NCI-H82 (cell line): Measurements from ENCODE around the gene CSF1.

Source experiments
- DNase-seq: peaks from one replicate; lab custom pipeline; 2025; lab: John Stamatoyannopoulos, UW

Gene CSF1

GRCh38 chr1:109901524-109902145, 9.0 kb upstream of the CSF1 start:
- DNase-seq, result no peak

DNA sequence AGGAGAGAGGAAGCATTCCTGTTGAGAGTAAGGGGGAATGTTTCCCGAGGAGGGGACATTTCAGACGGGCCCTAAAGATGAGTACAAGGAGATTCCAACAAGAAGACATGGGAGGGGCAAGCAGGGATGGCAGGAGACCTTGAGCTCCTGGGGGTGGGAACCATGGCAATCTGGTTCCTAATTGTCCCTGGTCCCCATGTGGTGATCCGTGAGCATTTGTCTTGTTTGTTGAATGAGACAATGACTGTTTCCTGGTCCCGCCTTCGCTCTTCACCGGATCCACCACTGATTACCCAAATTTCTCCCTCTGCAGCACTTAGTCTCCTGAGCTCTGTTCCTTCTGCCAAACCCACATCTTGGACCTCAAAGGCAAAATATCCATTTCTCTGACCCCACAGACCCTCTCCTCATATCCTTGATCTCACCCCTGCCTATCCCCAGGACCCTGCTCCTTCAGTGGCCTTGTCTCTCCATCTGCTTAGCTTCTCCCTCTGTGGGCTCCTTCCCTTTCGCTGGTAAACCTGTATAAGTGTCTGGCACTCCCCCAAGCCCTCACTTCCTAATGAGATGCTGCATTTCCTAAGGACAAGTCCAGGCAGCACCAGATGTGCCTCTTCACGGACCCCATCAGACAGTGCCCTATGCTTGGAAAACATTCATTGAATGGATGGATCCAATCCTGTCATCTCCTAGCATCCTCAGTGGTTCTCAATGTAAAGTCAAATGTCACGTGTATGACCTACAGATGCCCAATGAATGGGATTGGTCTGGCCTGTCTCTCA, 8.3 kb upstream of the CSF1 start:
- DNase-seq, result no peak

GRCh38 chr1:109903376-109903930, 7.2 kb upstream of the CSF1 start:
- DNase-seq, result no peak

DNA sequence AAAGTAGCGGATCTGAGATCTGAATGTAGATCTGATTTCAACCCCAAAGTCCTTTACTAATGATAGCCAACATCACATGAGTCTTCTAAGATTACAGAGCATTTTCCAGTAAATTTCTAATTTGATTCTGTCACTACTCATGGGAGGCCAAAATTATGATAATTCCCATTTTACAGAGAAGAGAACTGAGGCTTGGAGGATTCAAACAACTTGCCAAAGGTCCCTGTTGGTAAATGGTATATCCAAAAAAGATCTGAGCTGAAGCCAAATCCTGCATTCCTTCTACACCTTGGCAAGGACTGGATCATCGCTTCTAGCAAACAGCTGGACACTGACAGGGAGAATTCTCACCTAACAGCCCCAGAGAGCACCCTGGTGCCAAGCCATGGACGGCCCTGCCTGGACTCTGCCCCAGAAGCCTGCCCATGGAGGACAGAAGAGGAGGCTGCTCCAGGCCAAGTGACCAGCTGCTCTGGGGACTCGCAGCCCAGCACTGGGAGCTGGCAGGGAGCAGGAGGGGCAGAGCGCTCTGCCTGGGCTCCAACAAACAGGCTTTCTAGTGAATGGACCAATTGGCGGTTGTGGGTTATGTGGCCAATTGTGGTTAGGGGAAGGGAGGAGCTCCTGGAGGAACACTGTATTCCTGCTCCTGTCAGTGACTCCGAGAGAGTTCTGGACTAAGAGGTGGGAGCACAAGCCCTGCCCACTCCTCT, 6.4 kb upstream of the CSF1 start:
- DNase-seq, result no peak

DNA sequence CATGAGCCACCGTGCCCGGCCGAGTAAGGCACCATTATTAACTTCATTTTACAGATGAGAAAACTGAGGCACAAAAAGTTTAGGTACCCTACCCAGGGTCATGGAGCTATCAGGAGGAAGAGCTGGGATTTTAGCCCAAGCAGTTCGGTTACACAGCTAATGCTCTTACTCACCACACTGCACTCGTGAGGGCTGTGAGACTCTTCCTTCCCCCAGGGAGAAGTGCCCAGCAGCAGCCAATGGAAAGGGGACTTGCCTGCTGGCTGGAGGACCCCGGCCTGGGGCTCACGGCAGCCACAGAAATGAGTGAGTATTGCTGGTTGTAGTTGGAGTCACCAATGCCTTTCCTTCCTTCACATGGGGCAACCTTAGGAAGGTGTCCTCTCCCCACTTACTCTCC, 5.2 kb upstream of the CSF1 start:
- no peak for DNase-seq

GRCh38 chr1:109906160-109906838, 4.3 kb upstream of the CSF1 start:
- DNase-seq, result no peak

GRCh38 chr1:109906839-109907180, 3.8 kb upstream of the CSF1 start:
- no peak for DNase-seq

DNA sequence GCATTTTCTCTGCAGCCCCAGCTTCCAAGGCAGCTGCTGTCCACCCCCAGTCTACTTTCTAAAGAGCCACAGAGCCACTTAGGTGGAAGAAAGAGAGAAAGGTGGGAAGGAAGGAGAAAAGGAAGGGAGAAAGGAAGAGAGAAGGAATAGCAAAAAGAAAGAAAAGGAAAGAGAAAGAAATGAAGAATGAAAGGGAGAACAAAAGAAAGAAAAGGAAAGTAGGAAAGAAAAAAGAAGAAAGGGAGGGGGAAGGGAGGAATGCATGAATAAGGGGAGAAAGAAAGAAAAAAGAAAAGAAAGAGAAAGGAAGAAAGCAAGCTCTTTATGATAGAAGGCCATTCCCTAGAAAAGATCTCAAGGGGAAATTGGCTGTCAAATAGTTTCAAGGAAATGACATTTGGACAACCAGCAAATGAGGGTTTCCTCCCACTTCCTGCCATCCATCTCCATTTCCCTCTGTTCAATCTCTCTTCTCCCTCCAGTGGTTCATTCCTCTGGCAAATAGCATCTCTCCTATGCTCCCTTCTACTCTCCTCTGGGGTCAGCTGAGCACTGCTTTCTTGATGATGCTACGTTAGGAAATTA, 3.4 kb upstream of the CSF1 start:
- no peak for DNase-seq

DNA sequence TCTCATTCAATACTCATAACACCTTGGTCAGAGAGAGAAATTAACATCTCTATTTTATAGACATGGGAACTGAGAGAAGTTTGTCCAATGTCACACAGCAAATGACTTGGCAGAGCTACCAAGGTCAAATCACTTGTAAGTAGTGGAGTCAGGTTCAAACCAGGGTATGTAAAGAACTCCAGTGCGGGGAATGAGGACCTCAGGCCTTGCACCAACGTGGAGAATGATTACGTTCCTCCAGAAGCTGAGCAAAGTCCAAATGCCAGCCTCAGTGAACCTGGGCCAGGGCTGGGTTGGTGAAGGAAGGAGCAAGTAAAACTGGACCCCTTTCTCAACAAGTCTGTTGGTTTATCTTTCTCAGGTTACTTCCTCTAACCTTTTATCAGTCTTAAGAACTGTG, 1.8 kb upstream of the CSF1 start:
- no peak for DNase-seq

- DNase-seq, result no peak
Measured at GRCh38 chr1:109909561-109909960, 1.1 kb upstream of the CSF1 start.

DNA sequence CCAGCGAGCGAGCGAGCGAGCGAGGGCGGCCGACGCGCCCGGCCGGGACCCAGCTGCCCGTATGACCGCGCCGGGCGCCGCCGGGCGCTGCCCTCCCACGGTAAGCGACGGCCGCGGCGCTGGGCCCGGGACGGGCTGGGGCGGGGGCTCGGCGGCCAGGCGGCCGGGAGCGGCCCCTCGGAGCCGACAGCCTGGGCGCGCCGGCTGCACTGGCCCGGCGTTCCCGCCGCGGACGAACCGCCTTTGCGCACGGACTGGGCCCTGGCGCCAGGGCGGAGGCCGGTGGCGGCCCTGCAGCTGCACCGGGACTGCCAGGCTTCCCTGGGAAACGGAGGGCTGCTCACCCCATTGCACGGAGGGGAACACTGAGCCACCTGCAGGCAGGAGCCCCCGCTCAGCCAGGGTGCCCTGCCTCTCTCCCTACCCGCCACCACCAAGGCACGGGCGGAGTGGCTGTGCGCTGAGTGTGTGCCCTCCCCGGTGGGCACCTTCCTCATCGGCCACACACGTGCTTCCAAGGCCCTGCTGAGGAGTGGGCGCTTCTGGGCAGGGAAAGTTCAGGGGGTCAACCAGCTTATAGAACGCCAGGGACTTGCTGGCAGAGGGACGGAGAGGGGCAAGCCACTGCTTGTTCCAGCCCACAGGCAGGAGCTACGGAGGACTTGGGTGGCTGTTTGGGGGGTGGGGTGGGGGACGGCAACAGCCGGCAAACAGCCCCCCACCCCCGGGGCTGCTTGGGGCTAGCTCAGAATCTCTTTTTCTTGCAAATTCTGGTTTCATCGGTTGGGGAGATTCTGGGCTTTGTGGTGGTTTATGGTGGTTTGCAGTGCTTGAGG, 532 bp downstream of the CSF1 start:
- no peak for DNase-seq

GRCh38 chr1:109912214-109912861, 1.7 kb downstream of the CSF1 start:
- DNase-seq, result no peak

- no peak for DNase-seq
Measured at GRCh38 chr1:109912873-109913272, 2.2 kb downstream of the CSF1 start.

DNA sequence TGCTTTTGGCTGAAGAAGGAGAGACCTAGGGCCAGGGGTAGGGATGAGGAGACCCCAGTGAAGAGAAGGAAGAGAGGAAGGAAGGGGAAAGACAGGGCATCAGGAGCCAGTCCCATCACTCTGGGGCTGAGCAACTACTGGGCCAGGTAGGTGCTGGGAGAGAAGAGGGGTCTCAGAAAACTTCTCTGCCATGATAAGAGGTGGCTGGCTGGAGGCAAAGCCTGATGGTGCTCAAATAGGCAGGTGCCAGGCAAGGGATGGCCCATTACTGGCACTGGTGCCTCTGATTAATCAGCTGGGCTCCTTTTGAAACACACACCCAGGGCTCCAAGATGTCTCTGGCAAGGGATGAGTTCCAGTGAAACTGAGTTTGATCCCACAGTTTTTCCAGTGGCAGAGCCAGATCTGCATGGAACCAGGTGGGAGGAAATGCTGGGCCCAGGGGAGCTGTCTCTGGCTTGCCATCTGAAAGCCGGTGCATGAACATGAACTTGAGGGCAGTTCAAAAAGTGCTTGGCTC, 2.8 kb downstream of the CSF1 start:
- DNase-seq, result no peak

DNA sequence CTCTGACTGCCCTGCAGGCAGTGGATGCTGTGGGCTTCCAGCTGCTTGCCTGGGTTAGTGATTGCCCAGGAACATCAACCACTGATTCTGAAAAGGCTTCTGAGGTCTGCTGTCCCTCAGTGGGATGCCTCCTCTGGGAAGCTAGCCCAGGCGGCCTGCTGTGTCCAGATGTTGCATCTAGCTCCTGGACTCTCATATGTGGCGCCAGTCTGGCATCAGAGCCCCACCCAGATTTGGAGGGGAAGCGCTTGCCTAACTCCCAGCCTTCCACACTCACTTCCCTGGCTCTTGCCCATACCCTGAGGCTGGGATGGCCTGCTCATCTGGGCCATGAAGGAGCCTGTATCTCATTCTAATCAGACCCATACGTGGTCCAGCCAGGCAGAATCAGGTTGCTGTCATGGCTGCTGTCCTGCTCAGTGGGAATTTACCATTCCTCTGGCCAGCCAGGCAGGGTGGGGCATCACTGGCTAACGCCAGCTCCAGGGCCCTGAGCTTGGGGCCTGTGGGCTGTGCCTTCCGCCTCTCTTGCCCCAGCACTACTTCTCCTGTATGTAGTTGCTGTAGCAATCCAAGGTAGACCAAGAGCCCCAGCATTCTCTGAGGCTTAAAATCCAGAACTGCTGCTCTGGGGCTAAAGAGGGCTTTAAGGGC, 4.1 kb downstream of the CSF1 start:
- DNase-seq, result no peak

DNA sequence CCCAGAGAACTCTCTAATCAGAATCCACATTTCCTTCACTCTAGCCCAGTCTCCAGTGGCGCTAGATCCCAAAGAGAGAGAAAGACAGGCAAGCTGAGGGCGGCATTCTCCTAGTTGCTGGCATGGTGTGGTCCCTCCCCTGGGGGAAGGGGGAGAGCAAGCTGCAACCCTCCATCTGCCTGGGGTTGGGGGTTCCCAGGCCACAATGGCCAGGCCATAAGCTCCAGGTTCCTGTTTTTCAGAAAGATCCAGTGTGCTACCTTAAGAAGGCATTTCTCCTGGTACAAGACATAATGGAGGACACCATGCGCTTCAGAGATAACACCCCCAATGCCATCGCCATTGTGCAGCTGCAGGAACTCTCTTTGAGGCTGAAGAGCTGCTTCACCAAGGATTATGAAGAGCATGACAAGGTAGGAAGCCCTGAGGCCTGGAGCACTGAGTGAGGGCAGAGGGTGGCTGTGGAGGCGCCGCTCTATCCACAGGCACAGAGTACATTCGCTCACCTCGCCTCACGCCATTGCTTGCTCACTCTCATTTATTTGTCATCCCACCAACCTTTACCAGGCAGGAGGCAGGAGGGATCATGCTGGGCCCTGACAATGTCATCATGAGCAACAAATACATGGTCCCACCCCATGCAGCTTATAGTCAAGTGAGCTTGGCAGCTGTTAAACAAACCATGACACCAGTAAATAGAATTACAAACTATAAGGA, 6.6 kb downstream of the CSF1 start:
- no peak for DNase-seq

GRCh38 chr1:109917768-109918606, 7.3 kb downstream of the CSF1 start:
- peak; percentile 41 for DNase-seq

DNA sequence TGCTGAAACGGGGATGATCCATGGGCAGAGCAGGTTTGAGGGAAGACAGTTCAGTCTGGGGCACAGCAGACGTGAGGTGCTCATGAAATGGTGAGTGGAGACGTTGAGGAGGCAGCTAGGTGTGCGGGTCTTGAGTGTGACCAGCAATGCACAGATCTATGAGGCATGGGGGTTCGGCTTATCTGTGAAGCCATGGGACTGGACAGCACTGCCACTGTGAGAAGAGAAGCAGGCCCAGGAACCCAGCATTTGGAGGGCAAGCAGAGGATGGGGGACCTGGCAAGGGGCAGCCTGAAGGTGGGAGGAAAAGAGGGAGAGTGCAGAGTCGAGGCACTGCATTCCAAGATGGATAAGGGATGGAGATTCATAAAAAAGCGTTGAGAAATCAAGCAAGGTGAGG, 8.0 kb downstream of the CSF1 start:
- no peak for DNase-seq
